ENCODE data around the gene PKDCC. TPM values are rescaled to one million over a fixed set of nuclear protein-coding genes. Genes with fewer than 3 reads are reported as not detected.

Gene PKDCC
- total and polyA plus RNA-seq, 4 donors: 2.0 to 76.0 (median 19.8) TPM

DNA sequence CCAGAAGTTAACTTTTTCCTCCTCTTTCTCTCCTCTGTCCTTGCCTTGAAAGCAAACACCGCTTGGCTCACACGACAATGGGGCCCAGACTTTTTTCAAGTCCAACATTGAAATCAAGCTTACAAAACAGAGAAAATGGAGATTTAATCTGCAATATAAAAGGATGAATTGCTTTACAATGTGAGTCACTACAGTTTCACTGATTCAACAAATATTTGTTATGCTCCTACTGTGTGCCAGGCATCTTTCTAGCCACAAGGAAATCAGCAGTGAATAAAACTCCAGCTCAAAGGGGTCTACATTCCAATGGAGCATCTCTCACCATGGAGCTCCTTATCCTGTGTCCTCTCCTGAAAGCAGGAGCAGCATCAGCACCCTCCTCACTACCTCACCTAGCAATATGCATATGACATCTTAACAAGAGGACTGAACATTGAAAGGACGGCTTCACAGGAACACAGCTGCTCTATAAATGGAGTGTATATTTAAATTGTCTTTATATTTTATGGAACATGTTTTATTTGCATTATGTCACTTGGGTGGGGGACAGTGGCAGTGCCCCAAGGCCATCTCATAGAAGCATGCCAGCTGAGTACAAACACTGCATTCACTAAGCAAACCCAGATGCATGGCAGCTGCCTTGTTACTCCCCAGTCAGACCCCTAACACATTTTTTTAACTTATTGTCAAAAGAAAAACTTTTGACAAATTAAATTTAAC is 39.5 kb downstream of the PKDCC start:
- TF ChIP-seq FOXA1 (IDR thresholded peaks at IDR 0.05) (no peak), GABPA (IDR thresholded peaks at IDR 0.05 in 1 of 2, conservative IDR thresholded peaks at IDR 0.05 in 1 of 2) (no peak), MAX (IDR thresholded peaks at IDR 0.05) (no peak), YY1 (IDR thresholded peaks at IDR 0.05) (no peak), HNF4A (conservative IDR thresholded peaks at IDR 0.05) (no peak), TAF1 (conservative IDR thresholded peaks at IDR 0.05) (no peak), JUND (IDR thresholded peaks at IDR 0.05) (no peak)
- TF ChIP-seq, protein P1, sequence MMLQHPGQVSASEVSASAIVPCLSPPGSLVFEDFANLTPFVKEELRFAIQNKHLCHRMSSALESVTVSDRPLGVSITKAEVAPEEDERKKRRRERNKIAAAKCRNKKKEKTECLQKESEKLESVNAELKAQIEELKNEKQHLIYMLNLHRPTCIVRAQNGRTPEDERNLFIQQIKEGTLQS (IDR thresholded peaks at IDR 0.05): no peak
- no peak overlapping the region for H3K4me3 ChIP-seq (ENCODE audit: low read depth in 1 of 3, low read length in 3 of 3)
- no peaks in the 10 kb centered on the region for H3K36me3 ChIP-seq (ENCODE audit: control insufficient read depth in 4 of 4, insufficient read depth in 3 of 4, low read depth in 1 of 4, low read length in 3 of 4)
- H3K27ac ChIP-seq (ENCODE audit: low read depth in 1 of 2, low read length in 2 of 2): no peak overlapping the region
- no peak overlapping the region for H3K9ac ChIP-seq (ENCODE audit: low read depth in 1 of 2, low read length in 2 of 2)
- no peaks in the 10 kb centered on the region for H3K9me3 ChIP-seq (ENCODE audit: control insufficient read depth in 4 of 4, low read length in 3 of 4)
- peaks cover 0 to 16% (median 9%) of the 10 kb centered on the region in 4 donors for H3K4me1 ChIP-seq (ENCODE audit: control insufficient read depth in 4 of 4, insufficient read depth in 4 of 4, low read length in 3 of 4)
- H3K27me3 ChIP-seq (ENCODE audit: control insufficient read depth in 4 of 4, insufficient read depth in 4 of 4, low read length in 3 of 4): no peaks in the 10 kb centered on the region
- DNase-seq (ENCODE audit: low spot score): no peak
- WGBS: 88% methylated on average over 3 of the region's 3 CpGs

GRCh38 chr2:42087857-42088195 is 40.0 kb downstream of the PKDCC start:
- DNase-seq (ENCODE audit: low spot score): no peak
- no peaks in the 10 kb centered on the region for H3K27me3 ChIP-seq (ENCODE audit: control insufficient read depth in 4 of 4, insufficient read depth in 4 of 4, low read length in 3 of 4)
- no peaks in the 10 kb centered on the region for H3K36me3 ChIP-seq (ENCODE audit: control insufficient read depth in 4 of 4, insufficient read depth in 3 of 4, low read depth in 1 of 4, low read length in 3 of 4)
- H3K9ac ChIP-seq (ENCODE audit: low read depth in 1 of 2, low read length in 2 of 2): no peak overlapping the region
- peaks cover 0 to 22% (median 11%) of the 10 kb centered on the region in 4 donors for H3K4me1 ChIP-seq (ENCODE audit: control insufficient read depth in 4 of 4, insufficient read depth in 4 of 4, low read length in 3 of 4)
- TF ChIP-seq CTCF (IDR thresholded peaks at IDR 0.05; ENCODE audit: low read depth, low read length, missing input control) (no peak), GABPA (IDR thresholded peaks at IDR 0.05 in 1 of 2, conservative IDR thresholded peaks at IDR 0.05 in 1 of 2) (no peak), RAD21 (IDR thresholded peaks at IDR 0.05) (no peak), EGR1 (IDR thresholded peaks at IDR 0.05; ENCODE audit: low read depth in 2 of 2) (no peak), REST (IDR thresholded peaks at IDR 0.05) (no peak), MAX (IDR thresholded peaks at IDR 0.05) (no peak), FOXA2 (IDR thresholded peaks at IDR 0.05) (no peak)
- TF ChIP-seq, protein P1 (IDR thresholded peaks at IDR 0.05): no peak
- H3K9me3 ChIP-seq (ENCODE audit: control insufficient read depth in 4 of 4, low read length in 3 of 4): no peaks in the 10 kb centered on the region
- H3K27ac ChIP-seq (ENCODE audit: low read depth in 1 of 2, low read length in 2 of 2): no peak overlapping the region
- H3K4me3 ChIP-seq (ENCODE audit: low read depth in 1 of 3, low read length in 3 of 3): no peak overlapping the region
- WGBS: 67% methylated on average over 2 of the region's 2 CpGs

Data from liver (tissue), 9 donors.